ENCODE results near the gene ITPKB. TPM values are rescaled to one million over a fixed set of nuclear protein-coding genes. Genes with fewer than 3 reads are reported as not detected.

Gene ITPKB
- total RNA-seq, 1 experiment from 2014 or later, result 4.4 TPM

DNA sequence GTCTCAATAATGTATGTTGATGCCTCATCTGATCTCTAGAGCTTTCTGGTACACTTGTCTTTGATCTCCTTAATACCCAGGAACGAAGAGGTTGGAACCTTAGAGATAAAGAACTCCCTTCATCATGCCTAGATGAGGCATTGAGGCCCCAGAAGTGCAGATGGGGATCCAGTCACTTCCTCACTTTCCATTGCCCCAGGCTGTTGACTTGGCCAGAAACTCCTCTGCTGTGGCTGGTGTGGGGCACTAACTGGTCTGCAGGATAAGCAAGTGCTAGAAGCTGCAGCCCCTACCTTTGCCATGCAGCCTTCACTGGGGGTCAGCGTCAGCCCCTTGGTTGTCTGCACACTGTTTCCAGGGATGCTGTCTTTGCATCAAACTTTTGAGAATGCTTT, 140.6 kb downstream of the ITPKB start:
- H3K36me3 ChIP-seq (ENCODE audit: control insufficient read depth, insufficient read depth, low read length), result no peaks in the 10 kb centered on the region
- H3K27ac Mint-ChIP-seq (ENCODE audit: unreplicated experiment), result no peak overlapping the region
- TF ChIP-seq CTCF (IDR thresholded peaks at IDR 0.05; ENCODE audit: insufficient read depth in 1 of 2, low read depth in 1 of 2, low read length in 1 of 2, severe bottlenecking in 1 of 2, unreplicated experiment in 1 of 2), result no peak
- H3K9me3 Mint-ChIP-seq (ENCODE audit: unreplicated experiment), result peaks cover 10% of the 10 kb centered on the region
- no peaks in the 10 kb centered on the region for H3K4me1 ChIP-seq
- no peaks in the 10 kb centered on the region for H3K27me3 ChIP-seq (replicated peaks; ENCODE audit: control insufficient read depth, insufficient read depth, low read length)
- CTCF ChIA-PET, result no interaction called here
- H3K27me3 Mint-ChIP-seq (ENCODE audit: insufficient read depth, unreplicated experiment), result no peaks in the 10 kb centered on the region
- no TSS peak for BruUV-seq (replicated peaks)
- no peaks in the 10 kb centered on the region for H3K4me1 Mint-ChIP-seq (ENCODE audit: low read depth, unreplicated experiment)
- intact Hi-C loops (cut with micrococcal nuclease; ENCODE audit: unreplicated experiment), result no loop called here
- no peak for DNase-seq
- H3K4me3 ChIP-seq (ENCODE audit: low read depth, low read length), result no peak overlapping the region
- no peak overlapping the region for H3K4me3 Mint-ChIP-seq (ENCODE audit: unreplicated experiment)
- POLR2A ChIA-PET, result no interaction called here
- H3K9me3 ChIP-seq, result peaks cover 4% of the 10 kb centered on the region
- H3K36me3 Mint-ChIP-seq (ENCODE audit: insufficient read depth, unreplicated experiment), result peaks cover 5% of the 10 kb centered on the region

DNA sequence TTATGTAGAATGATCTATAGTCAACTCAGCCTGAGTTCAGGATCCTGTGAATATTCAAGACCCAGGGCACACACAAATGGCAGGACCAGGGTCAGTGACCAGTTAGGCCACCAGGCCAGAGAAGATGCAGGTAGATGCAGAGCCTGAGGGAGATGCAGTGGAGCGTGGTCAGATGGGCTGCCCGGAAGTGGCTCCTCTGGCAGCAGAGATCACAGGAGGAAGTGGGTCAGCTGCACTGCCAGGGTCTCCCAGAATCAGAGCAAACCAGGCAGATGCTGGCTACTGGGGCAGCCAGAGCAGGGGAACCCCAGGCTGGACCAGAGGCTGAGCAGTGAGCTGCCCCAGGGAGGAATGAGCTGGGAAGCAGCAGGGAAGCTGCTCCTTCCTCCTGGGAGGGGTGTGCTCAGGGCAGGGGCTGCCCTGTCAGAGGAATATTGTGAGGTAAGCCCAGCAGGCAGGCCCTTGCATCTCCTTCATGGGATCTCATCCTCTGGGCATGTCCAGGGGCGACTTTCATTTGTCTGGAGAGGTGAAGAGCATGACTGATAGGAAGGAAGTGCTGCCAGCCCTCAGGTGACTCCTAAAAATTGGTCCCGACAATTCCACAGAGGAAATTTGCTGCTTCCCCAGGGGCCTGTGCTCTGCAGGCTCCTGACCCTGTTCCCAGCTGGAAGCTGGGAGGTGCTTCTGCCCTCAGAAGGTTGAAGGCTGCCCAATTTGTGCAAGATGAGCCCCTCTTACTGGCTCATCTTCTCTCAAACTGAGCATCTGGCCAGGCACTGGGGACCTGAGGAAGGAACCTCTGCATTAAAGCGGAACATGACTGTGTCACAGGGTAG, 141.2 kb downstream of the ITPKB start:
- POLR2A ChIA-PET, result no interaction called here
- H3K4me1 Mint-ChIP-seq (ENCODE audit: low read depth, unreplicated experiment), result no peaks in the 10 kb centered on the region

GRCh38 chr1:226596531-226597165, 142.4 kb downstream of the ITPKB start:
- intact Hi-C loops (cut with micrococcal nuclease; ENCODE audit: unreplicated experiment), result no loop called here
- CTCF ChIA-PET, result no interaction called here
- H3K36me3 Mint-ChIP-seq (ENCODE audit: insufficient read depth, unreplicated experiment), result peaks cover 5% of the 10 kb centered on the region
- Histone ChIP-seq H3K4me1 (no peaks in the 10 kb centered on the region), H3K27me3 (replicated peaks; ENCODE audit: control insufficient read depth, insufficient read depth, low read length) (no peaks in the 10 kb centered on the region), H3K9me3 (peaks cover 4% of the 10 kb centered on the region), H3K4me3 (ENCODE audit: low read depth, low read length) (no peak overlapping the region), H3K36me3 (ENCODE audit: control insufficient read depth, insufficient read depth, low read length) (no peaks in the 10 kb centered on the region)
- no peak overlapping the region for H3K4me3 Mint-ChIP-seq (ENCODE audit: unreplicated experiment)
- H3K9me3 Mint-ChIP-seq (ENCODE audit: unreplicated experiment), result peaks cover 10% of the 10 kb centered on the region
- H3K27ac Mint-ChIP-seq (ENCODE audit: unreplicated experiment), result no peak overlapping the region
- POLR2A ChIA-PET, result no interaction called here
- H3K27me3 Mint-ChIP-seq (ENCODE audit: insufficient read depth, unreplicated experiment), result no peaks in the 10 kb centered on the region
- no peaks in the 10 kb centered on the region for H3K4me1 Mint-ChIP-seq (ENCODE audit: low read depth, unreplicated experiment)
- no peak for TF ChIP-seq CTCF (IDR thresholded peaks at IDR 0.05; ENCODE audit: insufficient read depth in 1 of 2, low read depth in 1 of 2, low read length in 1 of 2, severe bottlenecking in 1 of 2, unreplicated experiment in 1 of 2)
- no peak for DNase-seq
- no TSS peak for BruUV-seq (replicated peaks)

More for the DNA sequence above, 141.2 kb downstream of the ITPKB start:
- intact Hi-C loops (cut with micrococcal nuclease; ENCODE audit: unreplicated experiment), result no loop called here
- Mint-ChIP-seq H3K9me3 (ENCODE audit: unreplicated experiment) (peaks cover 10% of the 10 kb centered on the region), H3K27me3 (ENCODE audit: insufficient read depth, unreplicated experiment) (no peaks in the 10 kb centered on the region), H3K4me3 (ENCODE audit: unreplicated experiment) (no peak overlapping the region), H3K27ac (ENCODE audit: unreplicated experiment) (no peak overlapping the region), H3K36me3 (ENCODE audit: insufficient read depth, unreplicated experiment) (peaks cover 5% of the 10 kb centered on the region)
- no peaks in the 10 kb centered on the region for H3K36me3 ChIP-seq (ENCODE audit: control insufficient read depth, insufficient read depth, low read length)
- CTCF ChIA-PET, result no interaction called here
- no peak overlapping the region for H3K4me3 ChIP-seq (ENCODE audit: low read depth, low read length)
- TF ChIP-seq CTCF (IDR thresholded peaks at IDR 0.05; ENCODE audit: insufficient read depth in 1 of 2, low read depth in 1 of 2, low read length in 1 of 2, severe bottlenecking in 1 of 2, unreplicated experiment in 1 of 2), result no peak
- H3K27me3 ChIP-seq (replicated peaks; ENCODE audit: control insufficient read depth, insufficient read depth, low read length), result no peaks in the 10 kb centered on the region
- peaks cover 4% of the 10 kb centered on the region for H3K9me3 ChIP-seq
- BruUV-seq (replicated peaks), result no TSS peak
- no peak for DNase-seq
- no peaks in the 10 kb centered on the region for H3K4me1 ChIP-seq
